Measurements from ENCODE around the gene SETBP1.

Gene SETBP1

GRCh38 chr18:45055811-45056210 is 375.1 kb downstream of the SETBP1 start:
- TF ChIP-seq CTCF (conservative IDR thresholded peaks at IDR 0.05; ENCODE audit: low read depth, low read length) = no peak
- H3K4me3 ChIP-seq (ENCODE audit: low read length) = no peak overlapping the region
- DNase-seq (ENCODE audit: low read depth) = no peak

- H3K4me3 ChIP-seq (ENCODE audit: low read length) = no peak overlapping the region
- TF ChIP-seq CTCF (conservative IDR thresholded peaks at IDR 0.05; ENCODE audit: low read depth, low read length) = peak; percentile 6
- DNase-seq (ENCODE audit: low read depth) = no peak
Observed at GRCh38 chr18:45056926-45057325, 376.2 kb downstream of the SETBP1 start.

- H3K4me3 ChIP-seq (ENCODE audit: low read length) = no peak overlapping the region
- DNase-seq (ENCODE audit: low read depth) = no peak
- TF ChIP-seq CTCF (conservative IDR thresholded peaks at IDR 0.05; ENCODE audit: low read depth, low read length) = no peak
Observed at GRCh38 chr18:45057955-45058600, 377.4 kb downstream of the SETBP1 start.

- no peak for TF ChIP-seq CTCF (conservative IDR thresholded peaks at IDR 0.05; ENCODE audit: low read depth, low read length)
- no peak overlapping the region for H3K4me3 ChIP-seq (ENCODE audit: low read length)
- DNase-seq (ENCODE audit: low read depth) = no peak
Observed at GRCh38 chr18:45059695-45060094, 379.0 kb downstream of the SETBP1 start.

GRCh38 chr18:45060102-45060501 is 379.4 kb downstream of the SETBP1 start:
- TF ChIP-seq CTCF (conservative IDR thresholded peaks at IDR 0.05; ENCODE audit: low read depth, low read length) = no peak
- H3K4me3 ChIP-seq (ENCODE audit: low read length) = no peak overlapping the region
- no peak for DNase-seq (ENCODE audit: low read depth)

- no peak for DNase-seq (ENCODE audit: low read depth)
- TF ChIP-seq CTCF (conservative IDR thresholded peaks at IDR 0.05; ENCODE audit: low read depth, low read length) = no peak
- H3K4me3 ChIP-seq (ENCODE audit: low read length) = no peak overlapping the region
Observed at GRCh38 chr18:45061359-45061758, 380.7 kb downstream of the SETBP1 start.

GRCh38 chr18:45063246-45064038 is 382.8 kb downstream of the SETBP1 start:
- H3K4me3 ChIP-seq (ENCODE audit: low read length) = no peak overlapping the region
- no peak for DNase-seq (ENCODE audit: low read depth)
- TF ChIP-seq CTCF (conservative IDR thresholded peaks at IDR 0.05; ENCODE audit: low read depth, low read length) = no peak

Data from retinal pigment epithelial cell (primary cell).